Measurements from ENCODE around the gene TET2. TPM values are rescaled to one million over a fixed set of nuclear protein-coding genes. Genes with fewer than 3 reads are reported as not detected.
A peak's percentile ranks its signal among the peaks of the same experiment; 100 is the strongest.

Gene TET2
- 22.8 and 25.3 TPM in 2 replicates for total RNA-seq (2012; rRNA removed)
- 5.3 and 5.6 TPM in 2 replicates for polyA plus RNA-seq (2012; rRNA removed)
- polyA plus RNA-seq (2012; cell fraction: cytosol; rRNA removed): 1.2 and 1.3 TPM in 2 replicates
- 3.3 and 18.9 TPM in 2 replicates for polyA plus RNA-seq (2012; cell fraction: nucleus; rRNA removed; ENCODE audit: low replicate concordance)
- percentile 86 among the genes with signal in this experiment for Bru-seq, nascent RNA
- percentile 60 among the genes with signal in this experiment for BruChase-seq, experiment 1, labeled RNA remaining after a 6-hour chase
- BruChase-seq, experiment 2, labeled RNA remaining after a 2-hour chase: percentile 74 among the genes with signal in this experiment
- long read RNA-seq, partial matches to known transcripts: 4 of 4 reads
- long read RNA-seq, other reads (novel, unspliced or antisense): 0 of 4 reads

- no peaks in the 10 kb centered on the region for H3K9me3 ChIP-seq (ENCODE audit: control insufficient read depth, insufficient read depth, low read length)
- H3K4me1 ChIP-seq (ENCODE audit: control insufficient read depth, insufficient read depth, low read length): 0 out of 2 replicates have a peak, but pooled peaks cover 2% of the 10 kb centered on the region
- peak within 1 kb of the TSS; percentile 100 for H3K23ac ChIP-seq (ENCODE audit: low read depth, low read length)
- no TSS peak for BruUV-seq (replicated peaks)
- no peaks in the 10 kb centered on the region for H3K36me3 ChIP-seq (ENCODE audit: control insufficient read depth, insufficient read depth, low read length)
- peak within 1 kb of the TSS; percentile 92 for H2AFZ ChIP-seq (replicated peaks; ENCODE audit: low read length, poor library complexity)
- dilution Hi-C loops (cut with HindIII; ENCODE audit: low sequenced_read_pairs, unreplicated experiment): no loop called here
- H3K4me3 ChIP-seq (ENCODE audit: insufficient read depth, low read depth, low read length): peak within 1 kb of the TSS; percentile 94
- H3K79me1 ChIP-seq (ENCODE audit: low read depth in 1 of 2, low read length in 2 of 2): peaks cover 3 to 21% of the 10 kb centered on the region in 2 experiments; a peak in 3 of 4 replicates
- no peak within 1 kb of the TSS for H2AK5ac ChIP-seq (ENCODE audit: low read depth, low read length)
- in situ Hi-C loops (cut with MboI; ENCODE audit: low sequenced_read_pairs): no loop called here
- H2BK5ac ChIP-seq (ENCODE audit: low read depth, low read length, poor library complexity, severe bottlenecking): peak within 1 kb of the TSS; percentile 86
- peak within 1 kb of the TSS; percentile 87 for H2AK9ac ChIP-seq (replicated peaks; ENCODE audit: low read depth, low read length, poor library complexity)
- H4K20me1 ChIP-seq (ENCODE audit: insufficient read depth, low read length): peaks cover 13% of the 10 kb centered on the region; the same call in 1 of the 2 replicates
- peak within 1 kb of the TSS; percentile 84; the same call in 2 of the 3 replicates for H2BK15ac ChIP-seq (ENCODE audit: low read depth, low read length)
- peak within 1 kb of the TSS; percentile 93 for H2BK120ac ChIP-seq (ENCODE audit: low read depth, low read length)
- peak within 1 kb of the TSS; percentile 95 for H3K27ac ChIP-seq (ENCODE audit: insufficient read depth, low read length)
- ATAC-seq (ENCODE audit: low read depth) (peak; percentile 88), DNase-seq (peak; percentile 87)
- 0% methylated on average over 9 of the region's 77 CpGs; no CpG with 5 or more reads in 1 of the 2 experiments for WGBS, 2 experiments (ENCODE audit: extremely low coverage in 2 of 2, insufficient read length in 1 of 2)
- H3K4me2 ChIP-seq (ENCODE audit: low read depth, low read length): peak within 1 kb of the TSS; percentile 97
- H2BK20ac ChIP-seq (ENCODE audit: low read depth, low read length): peak within 1 kb of the TSS; percentile 78; the same call in 1 of the 2 replicates
- H4K8ac ChIP-seq (ENCODE audit: low read depth in 2 of 2, low read length in 2 of 2): peak within 1 kb of the TSS; percentile 90 to 93
- intact Hi-C loops (cut with micrococcal nuclease): loop anchor here (1.0 to 10.0 kb wide), 5 partner anchors 46 to 558 kb away; partner anchors contain the start of genes GSTCD and INTS12
- H3K9me1 ChIP-seq (ENCODE audit: insufficient read depth, low read length): no peaks in the 10 kb centered on the region; the same call in 1 of the 2 replicates
- ChIA-PET CTCF (interaction anchor here (1.0 kb wide), 1 partner anchor 309 kb away, joined by 3 read pairs; no protein-coding TSS in a partner anchor), POLR2A (ENCODE audit: unreplicated experiment) (interaction anchor here (1.2 kb wide), 1 partner anchor 59 kb away, joined by 4 read pairs; no protein-coding TSS in a partner anchor)
- peak within 1 kb of the TSS; percentile 99 for H3K18ac ChIP-seq (ENCODE audit: low read depth, low read length)
- peak within 1 kb of the TSS; percentile 100 for H3K9ac ChIP-seq (ENCODE audit: low read depth, low read length)
- peak within 1 kb of the TSS; percentile 100 for H3K14ac ChIP-seq (replicated peaks; ENCODE audit: low read depth, low read length)
- H4K5ac ChIP-seq (ENCODE audit: low read depth, low read length): peak within 1 kb of the TSS; percentile 94
- peak within 1 kb of the TSS; percentile 95 for H4K91ac ChIP-seq (ENCODE audit: insufficient read depth, low read depth, low read length)
- no peaks in the 10 kb centered on the region for H3K27me3 ChIP-seq (ENCODE audit: control insufficient read depth, insufficient read depth, low read length)
- H3K4ac ChIP-seq (ENCODE audit: low read depth, low read length): peak within 1 kb of the TSS; percentile 99
- H3K56ac ChIP-seq (ENCODE audit: extremely low read depth, insufficient read depth, low read length): peak within 1 kb of the TSS; percentile 98
- TF ChIP-seq MAFK (IDR thresholded peaks at IDR 0.05; ENCODE audit: low read depth, low read length): no peak
- TF ChIP-seq NFE2L2 (IDR thresholded peaks at IDR 0.05; ENCODE audit: low read depth, low read length): 0 out of 2 replicates have a peak, but pooled peaks have one; percentile 11
- TF ChIP-seq RCOR1 (IDR thresholded peaks at IDR 0.05; ENCODE audit: insufficient replicate concordance, low read length): no peak
- TF ChIP-seq POLR2A (IDR thresholded peaks at IDR 0.05; ENCODE audit: low read depth, low read length): peak; percentile 82
- peak; percentile 38; the same call in 1 of the 2 replicates for TF ChIP-seq BHLHE40 (IDR thresholded peaks at IDR 0.05; ENCODE audit: low read depth, low read length)
- TF ChIP-seq MAZ (IDR thresholded peaks at IDR 0.05; ENCODE audit: borderline replicate concordance, low read depth, low read length): peak; percentile 68; the same call in 1 of the 2 replicates
- no peak for TF ChIP-seq RFX5 (IDR thresholded peaks at IDR 0.05; ENCODE audit: low read depth, low read length)
- no peak for TF ChIP-seq SMC3 (IDR thresholded peaks at IDR 0.05; ENCODE audit: low read depth, low read length)
- TF ChIP-seq CHD1 (IDR thresholded peaks at IDR 0.05; ENCODE audit: low read depth, low read length): no peak
- no peak; the same call in 1 of the 2 replicates for TF ChIP-seq RAD21 (IDR thresholded peaks at IDR 0.05; ENCODE audit: low read length)
- peak; percentile 31; the same call in 1 of the 2 replicates for TF ChIP-seq MXI1 (IDR thresholded peaks at IDR 0.05; ENCODE audit: borderline replicate concordance, low read depth, low read length)
- no peak for TF ChIP-seq FOS (IDR thresholded peaks at IDR 0.05; ENCODE audit: low read depth, low read length)
- TF ChIP-seq, protein P1, sequence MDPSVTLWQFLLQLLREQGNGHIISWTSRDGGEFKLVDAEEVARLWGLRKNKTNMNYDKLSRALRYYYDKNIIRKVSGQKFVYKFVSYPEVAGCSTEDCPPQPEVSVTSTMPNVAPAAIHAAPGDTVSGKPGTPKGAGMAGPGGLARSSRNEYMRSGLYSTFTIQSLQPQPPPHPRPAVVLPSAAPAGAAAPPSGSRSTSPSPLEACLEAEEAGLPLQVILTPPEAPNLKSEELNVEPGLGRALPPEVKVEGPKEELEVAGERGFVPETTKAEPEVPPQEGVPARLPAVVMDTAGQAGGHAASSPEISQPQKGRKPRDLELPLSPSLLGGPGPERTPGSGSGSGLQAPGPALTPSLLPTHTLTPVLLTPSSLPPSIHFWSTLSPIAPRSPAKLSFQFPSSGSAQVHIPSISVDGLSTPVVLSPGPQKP (IDR thresholded peaks at IDR 0.05; ENCODE audit: borderline replicate concordance, low read depth, low read length): no peak
Observed at GRCh38 chr4:105146276-105147015, at the start of gene TET2. TET2 (plus strand) TSS chr4:105146876; CDS start chr4:105233943, 87,067 bp downstream.
